Liver (tissue), 3 donors: ENCODE results near the gene CTDSP2.

Experiments
- ATF3 ChIP-seq: IDR thresholded peaks from 2 replicates; pipeline ENCODE4 v1.6.1; 2016; ENCODE audit warnings: antibody characterized with exemption
- CTCF ChIP-seq: fragments of 150-350 bp; IDR thresholded peaks from 2 replicates; pipeline ENCODE4 v1.5.1; 2017; ENCODE audit warnings: improper control_type of control experiment, low read depth, low read length; ENCODE audit not compliant: missing input control
- TAF1 ChIP-seq: conservative IDR thresholded peaks from 2 replicates; pipeline ENCODE4 v1.6.1; 2016; ENCODE audit warnings: antibody characterized with exemption, mild to moderate bottlenecking
- donor health status: healthy.
- donor health status: healthy.

- TF ChIP-seq CTCF (no peak), ATF3 (no peak), TAF1 (no peak)
Measured at GRCh38 chr12:57781801-57782200, 64.7 kb downstream of the CTDSP2 start.
